ENCODE measurements around the gene NAGLU.
A peak's percentile ranks its signal among the peaks of the same experiment; 100 is the strongest.

NAGLU gene

GRCh38 chr17:42536048-42536371 is at the start of gene NAGLU:
Gene NAGLU (plus strand): TSS chr17:42536241. CDS start chr17:42536273, 32 bp downstream.
- DNase-seq (ENCODE audit: low spot score) = peak; percentile 100

DNA sequence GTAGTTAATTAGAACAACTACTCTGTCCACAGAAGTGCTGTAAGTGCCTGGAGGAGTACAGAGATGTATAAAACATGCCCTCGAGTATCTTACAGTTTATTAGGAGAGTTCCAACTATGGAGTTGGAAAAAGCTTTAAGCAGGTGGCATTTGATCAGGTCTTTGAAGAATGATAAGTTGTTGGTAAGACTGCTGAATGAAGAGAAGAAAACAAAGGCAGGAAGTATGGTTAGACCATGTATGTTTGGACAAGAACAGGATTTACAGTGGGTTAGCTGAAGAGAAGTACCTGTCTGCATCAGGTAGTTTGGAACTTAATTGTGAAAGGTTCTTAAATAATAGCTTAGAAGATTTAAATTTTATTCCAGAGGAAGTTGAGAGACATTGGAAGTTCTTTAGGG is 48.0 kb upstream of the NAGLU start:
- no peak for DNase-seq (ENCODE audit: low spot score)

DNA sequence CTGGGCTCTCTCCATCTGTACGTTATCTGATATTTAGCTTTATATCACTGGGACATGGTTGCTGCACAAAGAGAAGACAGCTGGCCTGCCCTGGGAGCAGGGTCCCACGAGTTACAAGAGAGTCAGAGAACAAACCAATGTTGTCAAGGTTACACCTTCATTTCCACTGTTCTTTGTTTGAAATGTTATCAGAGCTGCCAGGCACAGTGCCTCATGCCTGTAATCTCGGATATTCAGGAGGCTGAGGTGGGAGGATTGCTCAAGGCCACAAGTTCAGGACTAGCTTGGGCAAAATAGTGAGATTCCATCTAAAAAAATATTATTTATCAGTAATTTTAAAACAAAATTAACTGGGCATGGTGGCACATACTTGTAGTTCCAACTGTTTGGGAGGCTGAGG is 42.7 kb upstream of the NAGLU start:
- no peak for DNase-seq (ENCODE audit: low spot score)

DNA sequence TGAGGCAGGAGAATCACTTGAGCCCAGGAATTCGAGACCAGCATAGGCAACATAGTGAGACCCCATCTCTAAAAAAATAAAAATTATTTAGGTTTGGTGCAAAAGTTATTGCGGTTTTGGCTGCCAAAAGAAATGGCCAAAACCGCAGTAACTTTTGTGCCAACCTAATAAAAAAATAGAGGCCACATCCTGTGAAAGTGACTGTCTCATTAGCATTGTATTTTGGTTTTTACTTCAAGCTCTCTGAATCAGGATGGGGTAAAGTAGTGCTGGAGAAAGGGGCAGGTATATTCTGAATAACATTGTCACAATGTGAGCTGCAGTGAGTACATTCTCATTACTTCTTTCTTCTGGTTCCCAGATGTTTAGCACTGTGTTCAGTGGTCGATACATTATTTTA is 41.4 kb upstream of the NAGLU start:
- DNase-seq (ENCODE audit: low spot score) = no peak

GRCh38 chr17:42498828-42499227 is 37.2 kb upstream of the NAGLU start:
- DNase-seq (ENCODE audit: low spot score) = no peak

DNA sequence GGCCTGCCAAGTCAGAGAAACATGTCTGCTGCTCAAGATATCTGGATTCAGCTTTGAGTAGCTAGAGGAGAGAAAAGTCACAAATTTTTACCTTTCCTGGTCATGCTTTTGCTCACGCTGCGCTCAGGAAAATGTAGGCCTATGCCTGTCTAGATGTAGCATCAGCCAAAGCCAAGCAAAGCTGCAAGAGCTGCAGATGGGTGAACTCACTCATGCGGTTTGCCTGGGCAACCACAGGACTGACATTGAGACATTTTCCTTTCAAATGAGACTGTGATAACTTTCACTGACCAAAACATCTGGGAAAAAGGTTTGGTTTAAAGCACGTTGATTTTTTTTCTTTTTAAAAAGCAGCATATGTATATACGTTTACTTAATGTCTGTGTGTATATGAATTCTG is 34.0 kb upstream of the NAGLU start:
- DNase-seq (ENCODE audit: low spot score) = no peak

DNA sequence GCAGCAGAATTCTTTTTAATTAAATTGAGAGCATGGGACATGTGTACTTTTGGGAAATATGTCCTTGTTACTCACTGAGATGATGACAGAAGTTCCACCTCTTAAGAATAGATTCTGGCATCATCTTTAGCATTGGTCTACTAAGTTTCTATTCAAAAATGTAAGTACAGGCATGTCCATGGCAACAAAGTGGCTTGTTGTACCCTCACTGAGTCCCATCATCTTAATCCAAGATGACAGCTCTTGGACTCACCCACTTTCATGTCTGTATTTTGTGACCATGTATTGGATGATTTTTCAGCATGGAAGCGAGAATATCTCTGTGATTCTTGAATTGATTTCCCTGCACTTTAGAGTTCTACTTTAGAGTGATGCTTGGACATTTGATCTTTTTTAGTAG is 33.1 kb upstream of the NAGLU start:
- DNase-seq (ENCODE audit: low spot score) = no peak

DNA sequence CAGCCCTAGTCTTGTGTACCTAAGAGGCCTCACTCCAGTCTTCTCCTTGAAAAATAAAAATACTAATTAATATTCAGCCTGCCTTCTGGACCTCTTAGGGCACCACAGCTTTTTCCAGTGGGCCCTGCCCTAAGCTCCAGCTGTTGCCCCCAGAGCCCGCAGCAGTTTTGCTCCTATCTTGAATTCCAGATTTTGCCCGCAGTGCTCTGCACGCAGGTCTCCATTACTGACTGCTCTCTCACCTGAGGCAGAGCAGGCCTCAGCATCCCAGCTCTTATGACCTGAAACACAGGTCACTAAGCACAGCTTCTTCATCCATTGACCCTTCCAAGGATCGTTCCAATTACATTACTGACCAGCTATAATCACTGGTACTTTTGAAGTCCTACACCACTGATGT is 28.4 kb upstream of the NAGLU start:
- no peak for DNase-seq (ENCODE audit: low spot score)

DNA sequence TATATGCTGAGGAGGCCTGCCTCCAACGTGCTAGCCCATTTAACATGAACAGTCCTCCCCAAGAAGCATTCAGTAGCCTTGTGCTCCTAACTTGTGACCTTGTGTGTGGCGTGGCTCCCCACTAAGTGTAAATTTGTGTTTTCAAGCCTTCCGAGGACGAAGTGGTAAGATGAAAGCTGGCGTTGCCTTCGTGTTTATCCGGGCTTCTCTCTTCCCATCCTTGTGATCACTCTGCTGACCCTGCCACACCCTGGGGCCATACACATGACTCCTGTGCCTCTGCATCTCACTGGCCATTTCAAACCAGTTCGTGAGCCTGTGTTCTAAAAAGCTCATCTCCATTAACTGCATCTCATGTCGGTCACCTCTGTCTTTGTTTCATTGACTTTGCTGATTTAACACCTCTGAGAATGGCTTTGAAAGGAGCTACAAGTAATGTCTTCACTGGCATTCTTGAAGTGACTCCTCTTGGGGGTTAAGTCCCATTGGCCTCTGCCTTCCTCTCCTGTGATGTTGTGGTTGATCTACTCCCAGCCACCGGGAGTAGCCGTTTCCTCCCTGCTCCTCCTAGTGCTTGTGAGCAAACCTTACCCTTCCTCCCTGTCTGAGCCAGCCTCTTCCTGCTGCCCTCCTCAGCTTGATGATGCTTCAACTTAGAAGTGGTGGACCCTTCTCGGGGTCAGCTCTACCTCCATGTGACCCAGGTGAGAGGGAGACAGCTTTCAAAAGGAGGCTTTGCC is 27.4 kb upstream of the NAGLU start:
- DNase-seq (ENCODE audit: low spot score) = no peak

DNA sequence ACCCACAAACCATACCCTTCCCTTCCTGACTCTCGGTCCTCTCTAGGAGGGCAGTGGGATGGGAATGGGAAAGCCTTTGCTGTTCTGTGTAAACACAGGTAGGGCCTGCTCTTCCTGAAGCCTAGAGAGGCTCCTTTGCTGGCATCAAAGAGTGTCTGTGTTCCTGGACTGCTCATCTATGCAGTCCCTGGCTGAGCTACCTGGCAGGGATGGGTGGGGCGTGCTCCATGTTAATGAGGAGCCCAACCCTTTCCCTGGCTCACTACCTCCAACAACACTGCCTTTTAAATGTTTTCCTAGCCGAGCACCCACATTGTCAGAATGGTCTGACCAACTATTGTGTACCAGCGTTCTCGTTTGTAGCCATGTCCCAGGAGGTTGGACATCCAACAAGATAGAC is 26.6 kb upstream of the NAGLU start:
- no peak for DNase-seq (ENCODE audit: low spot score)

GRCh38 chr17:42509841-42510240 is 26.2 kb upstream of the NAGLU start:
- no peak for DNase-seq (ENCODE audit: low spot score)

DNA sequence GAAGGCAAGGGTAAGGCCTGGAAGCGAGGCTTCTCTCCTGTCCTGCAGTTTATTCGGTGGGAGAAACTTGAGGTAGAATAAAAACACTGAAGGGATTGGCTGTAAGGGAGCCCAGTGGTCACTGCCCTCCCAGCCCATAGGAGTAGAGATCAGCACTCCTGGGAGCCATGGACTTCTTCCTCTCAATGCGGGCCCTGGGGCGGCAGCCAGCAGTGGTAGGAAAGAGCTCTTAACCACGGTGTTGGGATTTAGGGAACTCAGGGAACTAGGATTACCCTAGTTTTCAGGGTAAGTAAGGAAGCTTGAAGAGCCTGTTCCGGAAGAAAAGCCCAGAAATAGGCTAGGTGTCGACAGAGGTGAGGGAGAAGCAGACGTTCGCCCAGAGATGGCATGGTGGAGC is 23.8 kb upstream of the NAGLU start:
- no peak for DNase-seq (ENCODE audit: low spot score)

DNA sequence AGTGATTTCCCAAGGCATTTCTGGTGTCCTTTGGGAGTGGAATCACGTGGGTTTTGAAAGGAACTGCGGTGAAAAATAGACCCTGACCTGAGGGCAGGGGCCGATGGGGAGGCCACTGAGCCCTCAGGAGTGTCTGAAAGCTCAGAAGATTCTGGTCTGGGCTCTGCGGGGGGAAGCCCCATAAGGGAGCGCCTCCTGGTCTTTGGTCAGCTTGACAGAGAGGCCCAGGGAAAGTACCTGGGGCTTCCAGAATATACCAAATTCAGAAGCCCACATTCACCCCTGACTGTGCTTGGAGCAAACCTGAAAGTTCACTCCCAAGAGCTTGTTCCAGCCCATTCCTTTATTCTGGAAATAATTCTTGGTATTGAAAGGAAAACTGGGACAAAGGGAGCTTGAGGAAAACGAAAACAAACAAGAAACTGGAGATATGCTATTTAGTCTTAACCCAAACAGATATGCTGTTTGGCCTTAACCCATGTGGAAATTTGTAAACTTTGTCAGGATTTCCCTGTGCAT is 23.2 kb upstream of the NAGLU start:
- no peak for DNase-seq (ENCODE audit: low spot score)

DNA sequence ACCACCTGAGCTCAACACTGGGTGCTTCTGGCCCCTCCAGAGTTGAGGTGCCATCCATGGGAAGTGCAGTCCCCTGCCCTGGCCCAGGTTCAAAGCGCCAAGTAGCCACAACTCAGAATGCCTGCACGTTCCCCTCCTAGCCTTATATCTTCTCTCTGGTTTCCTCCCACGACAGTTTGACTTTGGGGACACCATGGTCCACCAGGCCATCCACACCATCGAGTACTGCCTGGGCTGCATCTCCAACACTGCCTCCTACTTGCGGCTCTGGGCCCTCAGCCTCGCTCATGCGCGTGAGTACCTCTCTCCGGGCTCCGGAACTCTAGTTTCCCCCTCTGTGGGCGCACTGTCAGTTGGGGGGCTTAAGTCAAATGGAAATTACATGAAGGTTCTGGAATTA is 22.4 kb upstream of the NAGLU start:
- DNase-seq (ENCODE audit: low spot score) = no peak

DNA sequence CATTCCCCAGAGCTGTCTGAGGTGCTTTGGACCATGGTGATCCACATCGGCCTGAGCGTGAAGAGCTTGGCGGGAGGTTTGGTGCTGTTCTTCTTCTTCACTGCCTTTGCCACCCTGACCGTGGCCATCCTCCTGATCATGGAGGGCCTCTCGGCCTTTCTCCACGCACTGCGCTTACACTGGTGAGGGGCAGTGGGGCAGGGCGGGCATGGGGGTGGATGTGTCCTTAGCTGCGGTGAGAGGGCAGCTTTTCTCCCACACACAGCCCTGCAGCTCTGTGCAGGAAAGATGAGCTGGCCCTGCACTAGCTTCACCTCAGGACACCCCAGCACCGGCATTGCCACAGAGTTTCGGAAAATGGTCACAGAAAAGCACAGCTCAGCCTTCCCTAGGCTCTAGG is 21.8 kb upstream of the NAGLU start:
- DNase-seq (ENCODE audit: low spot score) = no peak

GRCh38 chr17:42514867-42515266 is 21.2 kb upstream of the NAGLU start:
- no peak for DNase-seq (ENCODE audit: low spot score)

GRCh38 chr17:42517516-42517915 is 18.5 kb upstream of the NAGLU start:
- DNase-seq (ENCODE audit: low spot score) = peak; percentile 93

DNA sequence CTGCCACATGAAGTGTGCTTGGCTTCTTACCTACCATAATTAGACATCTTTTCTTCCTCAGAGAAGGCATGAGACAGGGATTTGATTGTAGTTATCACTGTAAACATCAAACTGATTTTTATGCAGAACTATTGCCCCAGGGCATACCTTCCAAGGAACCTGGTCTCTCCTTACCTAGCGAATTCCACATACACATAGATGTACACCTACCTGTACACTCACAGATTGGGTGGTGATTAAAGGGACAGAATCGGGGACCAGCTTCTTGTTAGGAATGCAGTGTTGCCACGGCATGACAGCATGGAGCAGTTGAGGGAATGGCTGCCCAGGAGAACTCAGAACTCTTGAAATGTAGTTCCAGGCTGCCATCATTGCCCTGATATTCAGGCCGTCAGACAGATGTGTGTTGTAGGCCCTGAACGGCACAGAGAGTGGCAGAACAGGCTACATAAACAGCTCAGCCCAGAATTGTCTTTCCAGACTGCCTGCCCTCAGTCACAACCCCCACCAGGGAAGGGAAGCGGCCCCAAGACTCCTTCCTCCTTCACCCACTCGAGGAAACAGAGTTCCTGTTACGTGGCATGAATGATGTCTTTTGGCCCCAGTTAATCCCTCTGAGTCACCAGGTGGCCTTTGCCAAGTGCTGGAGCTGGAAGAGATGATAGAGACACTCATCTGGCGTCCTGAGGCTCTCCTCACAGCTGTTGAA is 17.8 kb upstream of the NAGLU start:
- peak; percentile 82 for DNase-seq (ENCODE audit: low spot score)

GRCh38 chr17:42518755-42519545 is 17.1 kb upstream of the NAGLU start:
- DNase-seq (ENCODE audit: low spot score) = no peak

DNA sequence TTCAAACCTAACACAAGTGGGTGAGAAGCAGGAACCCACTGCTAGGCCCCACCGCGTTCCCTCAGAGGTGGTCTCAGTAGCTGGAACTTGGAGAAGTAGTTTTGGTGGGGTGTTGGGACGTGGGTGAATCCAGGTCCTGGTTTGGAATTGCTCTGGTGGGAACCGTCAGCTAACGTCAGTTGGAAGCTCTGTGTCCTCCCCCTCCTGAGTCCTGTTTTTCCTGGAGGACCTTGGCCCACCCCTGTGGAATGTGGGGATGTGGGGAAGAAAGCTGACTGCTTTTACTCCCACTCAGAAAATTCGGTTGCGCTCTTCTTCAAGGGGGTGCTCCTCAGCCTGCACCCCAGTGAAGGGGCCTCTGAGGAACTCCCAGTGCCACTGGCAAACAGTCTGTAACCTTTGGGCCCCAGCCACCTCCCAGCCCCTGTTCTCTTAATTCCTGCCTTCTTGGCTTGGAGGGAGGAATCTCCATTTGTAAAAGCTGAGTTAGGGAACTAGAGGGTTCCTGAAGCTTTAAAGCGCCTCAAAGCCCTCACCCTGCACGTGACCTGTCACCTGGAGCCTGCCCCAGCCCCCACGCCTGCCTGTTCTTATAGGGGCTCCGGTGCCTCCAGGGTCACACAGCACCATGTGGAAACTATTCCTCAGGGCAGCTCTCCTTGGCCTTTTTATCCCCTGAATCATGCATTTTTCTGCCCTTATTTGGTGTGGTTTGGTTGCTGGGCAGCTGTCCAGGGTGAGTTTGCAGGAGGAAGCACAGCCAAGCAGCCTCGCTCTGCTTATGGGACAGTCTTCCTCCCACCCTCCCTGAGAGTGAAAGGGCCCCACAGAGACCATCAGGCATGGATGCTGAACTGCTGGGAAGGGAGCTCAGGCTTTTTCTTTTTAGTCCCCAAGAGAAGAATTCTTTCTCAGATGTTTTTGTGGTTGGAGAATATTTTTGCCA is 16.2 kb upstream of the NAGLU start:
- peak; percentile 85 for DNase-seq (ENCODE audit: low spot score)

DNA sequence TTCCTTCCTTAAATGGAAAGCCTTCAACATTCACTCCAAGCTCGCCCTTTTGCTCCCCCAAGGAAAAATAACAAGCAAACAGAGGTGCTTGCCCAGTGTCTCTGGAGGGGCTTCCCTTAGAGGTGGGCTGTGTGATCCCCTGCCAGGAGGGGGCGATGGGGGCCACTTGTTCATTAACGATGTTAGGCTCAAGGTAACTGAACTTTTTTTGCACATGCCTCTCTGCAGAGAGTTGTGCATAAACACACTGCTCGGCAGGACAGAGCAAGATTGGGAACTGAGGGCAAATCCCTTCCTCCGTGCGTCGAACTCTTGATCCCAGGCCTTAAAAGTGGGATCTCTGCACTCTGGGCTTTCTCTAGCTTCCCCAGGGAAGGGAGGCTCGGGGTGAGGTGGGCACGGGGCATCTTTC is 15.5 kb upstream of the NAGLU start:
- no peak for DNase-seq (ENCODE audit: low spot score)

- DNase-seq (ENCODE audit: low spot score) = no peak
Observed at GRCh38 chr17:42521036-42521435, 15.0 kb upstream of the NAGLU start.
